ENCODE results near the gene SDHA.

DNA sequence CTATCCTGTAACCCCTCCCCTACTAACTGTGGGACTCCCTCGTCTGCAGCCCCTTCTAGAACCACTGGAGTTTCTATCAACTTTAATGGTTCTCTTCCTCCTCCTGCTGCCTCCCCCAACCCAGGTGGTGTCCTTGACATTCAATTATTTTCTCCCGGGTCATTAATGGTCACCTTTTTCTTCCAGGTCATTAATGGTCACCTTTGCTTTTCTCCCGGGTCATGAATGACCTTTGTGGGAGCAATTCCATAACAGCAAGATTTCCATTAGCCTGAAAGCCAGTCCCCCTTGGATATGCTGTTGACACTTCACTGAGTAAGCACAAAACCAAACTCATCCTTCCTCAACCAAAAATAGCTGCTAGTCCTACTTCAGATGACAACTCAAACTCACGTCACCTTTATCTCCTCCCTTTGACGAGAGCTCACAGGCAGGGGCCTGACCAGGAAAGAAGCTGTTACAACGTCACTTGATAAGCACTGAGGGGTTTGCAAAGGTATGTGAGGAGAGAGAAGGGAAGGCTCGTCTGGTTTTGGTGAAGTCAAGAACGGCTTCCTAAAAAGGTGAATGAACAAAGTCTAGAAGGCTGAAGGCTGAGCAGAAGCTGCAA lies 11.1 kb upstream of the SDHA start:
- TF ChIP-seq CHD4 (IDR thresholded peaks at IDR 0.05; ENCODE audit: insufficient read depth, insufficient replicate concordance, low read depth, low read length, poor library complexity, severe bottlenecking) (no peak), ZNF140 (CRISPR knock-in tag; IDR thresholded peaks at IDR 0.05) (no peak), KLF1 (tag; IDR thresholded peaks at IDR 0.05) (no peak), ZZZ3 (IDR thresholded peaks at IDR 0.05) (no peak), ZNF23 (CRISPR knock-in tag; IDR thresholded peaks at IDR 0.05) (no peak), MYC (IDR thresholded peaks at IDR 0.05; ENCODE audit: low read depth, low read length) (no peak), MYC (CRISPR knock-in tag; IDR thresholded peaks at IDR 0.05; ENCODE audit: borderline replicate concordance, low read depth) (no peak), ZNF445 (CRISPR knock-in tag; IDR thresholded peaks at IDR 0.05; ENCODE audit: low read depth) (no peak)

Measured in K562 (cell line).